HepG2 (cell line): ENCODE measurements around the gene MT1G. TPM values are rescaled to one million over a fixed set of nuclear protein-coding genes. Genes with fewer than 3 reads are reported as not detected.
A peak's percentile ranks its signal among the peaks of the same experiment; 100 is the strongest.

Experiments
- HNF1A ChIP-seq, 2 experiments: sonication (generic) in 1 of 2; formaldehyde crosslinking in 1 of 2; IDR thresholded peaks; 2 replicates each; pipeline versions ENCODE4 v1.4.0 to v1.6.1; 2016 to 2020; ENCODE audit warnings: borderline replicate concordance in 1 of 2, low read depth in 1 of 2, mild to moderate bottlenecking in 1 of 2, missing genetic modification reagents in 1 of 2
- KAT7 ChIP-seq: IDR thresholded peaks from 2 replicates; pipeline ENCODE4 v1.6.1; 2018; ENCODE audit warnings: borderline replicate concordance, missing compliant biosample characterization
- MIXL1 ChIP-seq: IDR thresholded peaks from 2 replicates; pipeline ENCODE4 v1.6.1; 2016
- PRDM15 ChIP-seq: sonication (generic); formaldehyde crosslinking; IDR thresholded peaks from 2 replicates; pipeline ENCODE4 v1.4.0; 2020; ENCODE audit warnings: missing genetic modification reagents
- SIX4 ChIP-seq: sonication (generic); formaldehyde crosslinking; IDR thresholded peaks from 2 replicates; pipeline ENCODE4 v1.4.0; 2020; ENCODE audit warnings: missing genetic modification reagents
- SSRP1 ChIP-seq: IDR thresholded peaks from 2 replicates; pipeline ENCODE4 v1.6.1; 2016; ENCODE audit warnings: control low read depth
- STAG1 ChIP-seq: sonication (generic); formaldehyde crosslinking; IDR thresholded peaks from 2 replicates; pipeline ENCODE4 v1.4.0; 2020; ENCODE audit warnings: missing genetic modification reagents
- TAF1 ChIP-seq: sonication (generic); formaldehyde crosslinking; IDR thresholded peaks from 2 replicates; pipeline ENCODE4 v1.4.0; 2020; ENCODE audit warnings: missing genetic modification reagents
- TCF7L2 ChIP-seq: IDR thresholded peaks from 2 replicates; pipeline ENCODE4 v1.6.1; 2011; ENCODE audit warnings: mild to moderate bottlenecking, low read depth, low read length, moderate library complexity
- TEF ChIP-seq: sonication (generic); formaldehyde crosslinking; IDR thresholded peaks from 2 replicates; pipeline ENCODE4 v1.5.0; 2020; ENCODE audit warnings: missing genetic modification reagents
- ZNF232 ChIP-seq: sonication (generic); formaldehyde crosslinking; IDR thresholded peaks from 2 replicates; pipeline ENCODE4 v1.4.0; 2020; ENCODE audit warnings: missing genetic modification reagents, borderline replicate concordance
- ZNF512B ChIP-seq: sonication (generic); formaldehyde crosslinking; IDR thresholded peaks from 2 replicates; pipeline ENCODE4 v1.5.1; 2020; ENCODE audit warnings: missing genetic modification reagents, mild to moderate bottlenecking, borderline replicate concordance
- ZNF724P ChIP-seq: sonication (generic); formaldehyde crosslinking; IDR thresholded peaks from 2 replicates; pipeline ENCODE4 v1.8.0; 2022; ENCODE audit warnings: missing genetic modification reagents, borderline replicate concordance
- ZNF740 ChIP-seq: sonication (generic); formaldehyde crosslinking; IDR thresholded peaks from 2 replicates; pipeline ENCODE4 v1.4.0; 2020; ENCODE audit warnings: missing genetic modification reagents
- ZNF777 ChIP-seq: sonication (generic); formaldehyde crosslinking; IDR thresholded peaks from 2 replicates; pipeline ENCODE4 v1.4.0; 2020; ENCODE audit warnings: missing genetic modification reagents
- ZSCAN25 ChIP-seq: sonication (generic); formaldehyde crosslinking; IDR thresholded peaks from 2 replicates; pipeline ENCODE4 v1.8.0; 2022; ENCODE audit warnings: mild to moderate bottlenecking, missing genetic modification reagents
- polyA plus RNA-seq, 8 experiments: library from polyadenylated mRNA; depleted of rRNA in 3 of 8; stranded (reverse) in 7 of 8; unstranded in 1 of 8; fragments of >200 nt; fragmentation: Illumina TruSeq in 4 of 8; extraction: Trizol in 4 of 8; gene quantifications; 2 replicates each; pipeline versions ENCODE4 v1.2.1 to v1.2.3, GENCODE V29; 2011 to 2016; ENCODE audit warnings: low read depth in 4 of 8, missing spikeins in 1 of 8, mixed read lengths in 1 of 8; ENCODE audit not compliant: insufficient read depth in 1 of 8
- total RNA-seq, 5 experiments: library from RNA; depleted of rRNA; stranded (reverse); fragments of >200 nt; fragmentation: Illumina TruSeq; extraction: Trizol; gene quantifications; 2 replicates each; pipeline ENCODE4 v1.2.3, GENCODE V29; 2016; ENCODE audit warnings: low read depth in 1 of 5

MT1G gene
- total and polyA plus RNA-seq, 2 of the 13 experiments (the other 11 are each of a cell fraction or from before 2014, with no cell fraction given), result 3.6 to 377 TPM

GRCh38 chr16:56647641-56648431 lies 20.0 kb downstream of the MT1G start (continued):
- TF ChIP-seq HNF1A (IDR thresholded peaks at IDR 0.05; ENCODE audit: low read depth) (no peak), HNF1A (CRISPR knock-in tag; IDR thresholded peaks at IDR 0.05; ENCODE audit: borderline replicate concordance) (no peak), TCF7L2 (no peak), KAT7 (CRISPR knock-in tag) (no peak), SSRP1 (no peak), SIX4 (CRISPR knock-in tag) (no peak), PRDM15 (CRISPR knock-in tag) (no peak; the same call in 1 of the 2 replicates), ZSCAN25 (peak; percentile 31; the same call in 1 of the 2 replicates), ZNF232 (CRISPR knock-in tag) (no peak), ZNF777 (CRISPR knock-in tag) (no peak; the same call in 1 of the 2 replicates), TEF (CRISPR knock-in tag) (no peak), ZNF512B (CRISPR knock-in tag) (0 out of 2 replicates have a peak, but pooled peaks have one; percentile 52), ZNF724P (CRISPR knock-in tag) (peak; percentile 66; the same call in 1 of the 2 replicates), MIXL1 (CRISPR knock-in tag) (no peak), STAG1 (CRISPR knock-in tag) (peak; percentile 45), TAF1 (CRISPR knock-in tag) (no peak), ZNF740 (CRISPR knock-in tag) (no peak)
